Thyroid gland (tissue), 4 donors: ENCODE results near the gene PRR5.

Experiments
- POLR2A ChIP-seq, 2 donors: fragments of 450-650 bp; IDR thresholded peaks; one replicate each; pipeline ENCODE4 v1.6.1; 2017; ENCODE audit warnings: antibody characterized with exemption in 2 of 2, mild to moderate bottlenecking in 2 of 2, moderate library complexity in 1 of 2
- TF ChIP-seq, protein P1 (sequence below), 6 experiments: fragments of 200-600 bp in 3 of 6; fragments of 450-650 bp in 3 of 6; sonication (generic) in 3 of 6; IDR thresholded peaks; one replicate each; pipeline ENCODE4 v1.5.1; 2016 to 2019; ENCODE audit warnings: antibody characterized with exemption in 6 of 6, mild to moderate bottlenecking in 2 of 6, inconsistent platforms in 1 of 6, moderate library complexity in 1 of 6

DNA sequence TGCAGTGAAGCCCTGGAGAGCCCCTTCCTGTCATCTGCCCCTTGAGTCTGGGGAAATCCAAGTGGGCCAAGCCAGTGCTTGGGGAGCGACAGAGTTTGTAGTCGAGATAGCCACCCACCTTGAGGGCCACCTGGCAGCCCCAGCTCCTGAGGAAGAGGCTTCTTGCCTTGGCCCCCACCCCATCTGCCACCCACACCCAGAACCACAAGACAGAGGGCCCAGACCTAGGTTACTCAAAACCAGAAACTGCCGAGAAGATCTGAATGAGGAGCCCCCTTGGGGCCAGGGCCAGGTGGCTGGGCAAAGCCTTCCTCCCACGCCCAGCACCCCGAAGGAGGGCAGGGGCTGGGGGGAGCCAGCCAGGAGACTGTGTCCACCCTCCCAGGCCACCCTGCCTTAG, 18.8 kb upstream of the PRR5 start:
- TF ChIP-seq, protein P1, sequence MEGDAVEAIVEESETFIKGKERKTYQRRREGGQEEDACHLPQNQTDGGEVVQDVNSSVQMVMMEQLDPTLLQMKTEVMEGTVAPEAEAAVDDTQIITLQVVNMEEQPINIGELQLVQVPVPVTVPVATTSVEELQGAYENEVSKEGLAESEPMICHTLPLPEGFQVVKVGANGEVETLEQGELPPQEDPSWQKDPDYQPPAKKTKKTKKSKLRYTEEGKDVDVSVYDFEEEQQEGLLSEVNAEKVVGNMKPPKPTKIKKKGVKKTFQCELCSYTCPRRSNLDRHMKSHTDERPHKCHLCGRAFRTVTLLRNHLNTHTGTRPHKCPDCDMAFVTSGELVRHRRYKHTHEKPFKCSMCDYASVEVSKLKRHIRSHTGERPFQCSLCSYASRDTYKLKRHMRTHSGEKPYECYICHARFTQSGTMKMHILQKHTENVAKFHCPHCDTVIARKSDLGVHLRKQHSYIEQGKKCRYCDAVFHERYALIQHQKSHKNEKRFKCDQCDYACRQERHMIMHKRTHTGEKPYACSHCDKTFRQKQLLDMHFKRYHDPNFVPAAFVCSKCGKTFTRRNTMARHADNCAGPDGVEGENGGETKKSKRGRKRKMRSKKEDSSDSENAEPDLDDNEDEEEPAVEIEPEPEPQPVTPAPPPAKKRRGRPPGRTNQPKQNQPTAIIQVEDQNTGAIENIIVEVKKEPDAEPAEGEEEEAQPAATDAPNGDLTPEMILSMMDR (IDR thresholded peaks at IDR 0.05): no peak
- no peak for TF ChIP-seq POLR2A (IDR thresholded peaks at IDR 0.05)
